HG02642 (cell line): ENCODE data around the gene PLD6.
"Not testable (repeated sequence)": the region's sequence is repeated elsewhere in the genome, so short reads cannot be mapped to it uniquely, and the experiment has no call there.

Experiments used
- ATAC-seq: cut with Tn5 transposase; IDR thresholded peaks from one replicate; pipeline ENCODE4 v1.9.1; 2021; ENCODE audit warnings: mild to moderate bottlenecking; ENCODE audit not compliant: unreplicated experiment, poor library complexity

The PLD6 gene

GRCh38 chr17:17201907-17202306 lies 4.2 kb downstream of the PLD6 start:
- ATAC-seq = no peak

- no peak for ATAC-seq
Observed at GRCh38 chr17:17201271-17201670, 4.9 kb downstream of the PLD6 start.

DNA sequence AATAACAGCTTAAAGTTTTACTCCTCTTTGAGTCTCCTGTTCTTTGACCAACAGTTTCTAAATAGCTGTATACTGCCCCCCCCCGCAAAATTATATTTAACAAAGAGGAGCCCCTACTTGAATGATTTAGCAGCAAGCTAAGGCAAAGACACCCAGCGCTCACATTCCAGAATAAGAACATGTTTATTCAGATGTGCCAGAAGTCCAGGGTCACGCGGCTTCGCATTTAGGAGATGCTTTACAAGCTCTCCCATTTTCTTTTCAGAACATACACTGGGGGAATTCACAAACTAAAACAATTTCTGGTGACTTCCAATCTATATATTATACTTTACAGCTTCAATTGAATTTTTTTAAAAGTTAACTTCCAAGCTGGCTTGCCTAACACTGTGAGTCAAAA lies 5.3 kb downstream of the PLD6 start:
- no peak for ATAC-seq

GRCh38 chr17:17200311-17200710 lies 5.8 kb downstream of the PLD6 start:
- ATAC-seq = no peak

- ATAC-seq = no peak
Observed at GRCh38 chr17:17198281-17198680, 7.9 kb downstream of the PLD6 start.

DNA sequence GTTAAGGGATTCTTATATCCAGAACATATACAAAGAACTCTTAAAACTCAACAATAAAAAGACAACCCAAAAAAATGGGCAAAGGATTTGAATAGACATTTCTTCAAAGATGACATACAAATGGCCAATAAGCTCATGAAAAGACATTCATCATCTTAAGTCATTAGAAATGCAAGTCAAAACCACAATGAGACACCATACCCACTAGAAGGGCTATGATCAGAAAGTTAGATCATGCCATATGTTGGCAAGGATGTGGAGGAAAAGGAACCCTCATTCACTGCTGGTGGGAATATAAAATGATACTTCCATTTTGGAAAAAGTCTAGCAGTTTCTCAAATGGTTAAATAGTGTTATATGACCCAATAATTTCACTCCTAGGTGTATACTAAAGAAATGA lies 9.4 kb downstream of the PLD6 start:
- no peak for ATAC-seq

DNA sequence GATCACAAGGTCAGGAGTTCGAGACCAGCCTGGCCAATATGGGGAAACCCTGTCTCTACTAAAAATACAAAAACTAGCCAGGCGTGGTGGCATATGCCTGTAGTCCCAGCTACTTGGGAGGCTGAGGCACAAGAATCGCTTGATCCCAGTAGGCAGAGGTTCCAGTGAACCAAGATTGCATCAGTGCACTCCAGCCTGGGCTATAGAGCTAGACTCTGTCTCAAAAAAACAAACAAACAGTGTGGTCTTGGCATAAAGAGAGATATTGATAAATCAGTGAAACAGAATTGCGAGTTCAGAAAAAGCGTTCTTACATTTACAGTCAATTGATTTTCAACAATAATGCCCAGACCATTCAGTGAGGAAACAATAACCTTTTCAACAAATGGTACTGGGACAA lies 10.7 kb downstream of the PLD6 start:
- not testable (repeated sequence) for ATAC-seq

DNA sequence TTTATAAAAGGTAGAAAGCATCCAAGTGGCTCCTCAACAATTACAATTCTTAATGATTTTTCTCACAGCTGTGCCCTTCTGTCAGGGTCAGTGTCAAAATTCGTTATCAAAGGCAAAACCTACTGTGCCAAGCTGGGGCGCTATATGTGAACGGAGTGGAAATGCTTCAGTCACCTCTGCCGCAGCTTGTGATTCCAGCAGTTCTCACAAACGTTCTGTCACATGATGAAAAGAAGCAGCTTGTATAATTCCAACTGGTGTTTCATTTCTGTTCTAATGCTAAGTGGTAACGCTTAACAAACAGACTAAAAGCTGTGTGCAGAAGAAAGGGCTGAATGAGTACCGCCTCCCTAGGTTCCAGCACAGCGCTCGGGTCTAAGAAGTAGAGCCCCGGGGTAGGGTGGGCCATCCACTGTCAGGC lies 14.2 kb downstream of the PLD6 start:
- ATAC-seq = no peak

DNA sequence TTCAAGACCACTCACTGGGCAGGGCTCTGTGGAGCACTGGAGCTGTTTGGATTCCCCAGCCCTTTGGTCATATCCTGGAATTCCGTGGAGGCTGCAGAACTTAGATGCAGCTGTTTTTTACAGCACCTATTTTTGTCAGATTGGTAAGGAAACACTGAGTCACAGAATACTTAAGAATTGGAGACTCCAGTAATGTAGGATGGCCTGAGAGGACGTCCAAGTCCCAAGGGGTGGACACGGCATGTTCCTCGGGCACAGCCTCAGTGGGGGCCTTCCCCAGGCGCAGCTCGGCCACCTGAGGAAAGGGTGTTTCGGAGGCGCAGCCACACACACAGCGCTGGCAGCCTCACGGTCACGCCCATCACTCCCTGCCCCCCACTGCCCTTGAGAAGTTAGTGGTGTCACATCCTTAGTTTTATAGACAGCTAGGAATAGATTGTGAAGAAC lies 14.8 kb downstream of the PLD6 start:
- no peak for ATAC-seq

GRCh38 chr17:17190188-17190587 lies 15.9 kb downstream of the PLD6 start:
- no peak for ATAC-seq

- no peak for ATAC-seq
Observed at GRCh38 chr17:17189559-17189958, 16.6 kb downstream of the PLD6 start.

DNA sequence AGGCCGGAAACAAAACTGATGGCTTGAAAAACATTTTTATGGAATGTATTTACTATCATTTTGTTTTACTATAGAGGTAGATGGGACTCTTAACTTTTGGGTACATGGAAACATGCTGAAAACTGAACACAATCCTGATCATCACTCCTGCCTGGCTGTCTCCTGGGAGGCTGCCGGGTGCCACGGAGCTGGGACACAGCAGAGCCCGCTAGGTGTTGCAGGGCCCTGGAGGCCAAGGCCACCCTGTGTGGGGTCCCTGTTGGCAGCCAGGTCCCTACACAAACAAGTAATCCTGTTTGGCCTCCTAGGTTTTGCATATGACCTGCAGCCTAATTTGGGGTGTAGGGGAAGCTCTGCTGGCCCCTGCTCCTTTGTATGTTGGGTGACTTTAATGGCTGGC lies 17.5 kb downstream of the PLD6 start:
- ATAC-seq = no peak

- no peak for ATAC-seq
Observed at GRCh38 chr17:17186551-17187505, 19.3 kb downstream of the PLD6 start.

DNA sequence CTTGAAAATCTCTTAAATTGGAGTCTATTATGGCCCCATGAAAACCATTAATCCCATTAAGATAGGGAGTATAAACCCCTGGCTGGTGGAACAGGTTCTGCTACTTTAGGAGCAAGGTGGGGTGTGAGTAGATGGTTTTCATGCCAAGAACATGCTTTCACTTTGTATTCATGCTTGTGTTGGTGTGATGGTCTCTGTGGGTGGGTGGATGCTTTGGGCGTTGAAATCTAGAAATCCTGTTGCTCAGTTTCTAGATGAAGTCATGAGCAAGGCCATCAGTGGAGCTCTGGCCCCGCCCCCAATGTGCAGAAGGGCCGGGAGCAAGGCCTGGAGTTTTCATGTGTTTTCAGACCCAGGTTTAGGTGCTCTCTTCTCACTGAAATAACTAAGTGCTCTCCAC lies 20.1 kb downstream of the PLD6 start:
- peak; percentile 46 for ATAC-seq

- ATAC-seq = not testable (repeated sequence)
Observed at GRCh38 chr17:17184985-17185757, 21.0 kb downstream of the PLD6 start.

DNA sequence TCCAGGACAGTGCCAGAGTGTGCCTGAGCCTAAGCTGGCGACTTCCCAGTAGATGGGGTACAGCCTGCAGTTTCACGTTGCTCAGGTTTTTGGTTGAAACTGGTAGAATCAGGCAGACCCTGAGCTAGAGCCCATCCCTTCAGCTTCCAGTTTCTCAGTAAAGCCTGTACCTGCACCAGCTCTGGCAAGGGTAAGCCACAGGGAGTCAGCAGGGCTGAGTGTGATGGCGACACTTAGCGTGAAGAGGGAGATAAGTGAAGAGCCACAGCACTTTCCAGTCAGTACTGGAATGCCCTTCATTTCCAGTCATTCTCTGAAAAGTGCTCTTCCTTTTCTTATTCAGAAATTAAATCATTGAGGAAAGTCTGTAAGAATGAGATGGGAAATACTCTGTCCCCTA lies 22.4 kb downstream of the PLD6 start:
- ATAC-seq = no peak

- no peak for ATAC-seq
Observed at GRCh38 chr17:17182598-17183136, 23.5 kb downstream of the PLD6 start.

DNA sequence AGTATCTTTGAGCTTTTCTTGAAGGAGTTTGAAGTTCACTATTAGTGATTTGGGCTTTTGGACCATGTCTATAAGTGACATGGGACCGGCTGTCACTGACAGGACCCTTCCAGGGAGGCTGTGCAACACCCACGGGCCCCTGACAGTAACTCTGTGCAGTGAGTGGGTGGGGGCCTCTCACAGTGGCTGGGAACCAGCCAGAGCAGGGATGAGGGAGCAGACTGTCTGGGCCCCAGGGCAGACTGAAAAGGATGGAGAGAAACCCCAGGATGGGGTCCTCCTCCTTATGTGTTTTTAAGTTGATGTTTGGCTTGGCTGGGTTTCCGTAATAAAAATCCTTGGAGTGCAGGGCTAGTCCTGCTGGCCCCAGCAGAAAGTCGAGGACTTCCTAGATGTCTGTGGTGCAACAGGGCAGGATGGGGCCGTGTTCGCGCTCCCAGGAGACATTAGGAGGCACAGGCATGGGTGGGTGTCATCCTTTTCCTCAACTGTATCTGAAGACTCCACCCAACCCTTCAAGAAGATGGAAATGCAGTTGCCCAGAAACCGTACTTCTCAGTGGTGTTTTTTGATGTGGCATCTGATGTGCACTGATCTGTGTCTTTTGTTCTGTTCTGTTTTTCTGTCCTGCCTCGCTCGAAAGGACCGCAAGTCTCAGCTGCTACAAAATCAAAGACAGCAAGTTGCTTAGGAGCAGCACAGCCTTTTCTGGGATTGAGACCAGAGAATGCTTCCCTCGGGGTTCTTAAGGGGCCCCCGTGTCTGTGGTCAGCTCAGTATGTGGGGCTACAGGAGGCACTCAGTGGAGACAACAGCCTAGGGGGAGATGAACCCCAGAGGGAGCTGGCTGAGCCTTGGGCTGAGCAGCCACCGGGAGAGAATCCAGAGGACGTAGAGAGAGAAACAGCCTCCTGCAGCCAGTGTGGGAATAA lies 24.2 kb downstream of the PLD6 start:
- ATAC-seq = no peak

GRCh38 chr17:17180741-17181525 lies 25.2 kb downstream of the PLD6 start:
- no peak for ATAC-seq
